ENCODE data around the gene BMERB1.

BMERB1 gene

GRCh38 chr16:15617901-15618300 lies 183.5 kb downstream of the BMERB1 start:
- ATAC-seq: no peak
- peaks cover 62% of the 10 kb centered on the region for H3K36me3 Mint-ChIP-seq

DNA sequence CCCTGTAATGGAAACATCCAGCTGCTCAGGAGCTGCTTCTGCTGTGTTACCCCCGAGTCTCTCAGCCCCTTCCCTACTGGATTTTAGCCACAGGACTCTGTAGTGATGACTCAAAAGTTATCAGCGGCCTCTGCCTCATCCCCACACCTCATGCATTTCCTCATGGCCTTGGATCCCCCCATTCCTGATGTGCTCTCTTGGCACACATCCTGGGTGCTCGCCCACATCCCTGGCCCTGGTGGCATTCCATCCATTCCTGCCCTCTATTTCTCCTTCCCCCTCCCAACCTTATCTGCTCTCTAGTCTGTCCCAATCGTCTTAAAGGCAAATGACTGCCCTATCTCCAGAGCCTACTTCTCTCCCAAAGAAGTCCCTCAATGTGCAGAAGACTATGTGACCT lies 184.0 kb downstream of the BMERB1 start:
- Mint-ChIP-seq H3K4me3 (no peak overlapping the region), H3K27ac (peak overlapping the region; percentile 50), H3K36me3 (peaks cover 59% of the 10 kb centered on the region), H3K4me1 (no peaks in the 10 kb centered on the region), H3K27me3 (no peaks in the 10 kb centered on the region), H3K9me3 (no peaks in the 10 kb centered on the region)
- no peak for ATAC-seq

More at GRCh38 chr16:15617901-15618300, 183.5 kb downstream of the BMERB1 start:
- no peaks in the 10 kb centered on the region for H3K9me3 Mint-ChIP-seq
- H3K27ac Mint-ChIP-seq: peak overlapping the region; percentile 50
- no peaks in the 10 kb centered on the region for H3K4me1 Mint-ChIP-seq
- H3K27me3 Mint-ChIP-seq: no peaks in the 10 kb centered on the region
- H3K4me3 Mint-ChIP-seq: no peak overlapping the region

DNA sequence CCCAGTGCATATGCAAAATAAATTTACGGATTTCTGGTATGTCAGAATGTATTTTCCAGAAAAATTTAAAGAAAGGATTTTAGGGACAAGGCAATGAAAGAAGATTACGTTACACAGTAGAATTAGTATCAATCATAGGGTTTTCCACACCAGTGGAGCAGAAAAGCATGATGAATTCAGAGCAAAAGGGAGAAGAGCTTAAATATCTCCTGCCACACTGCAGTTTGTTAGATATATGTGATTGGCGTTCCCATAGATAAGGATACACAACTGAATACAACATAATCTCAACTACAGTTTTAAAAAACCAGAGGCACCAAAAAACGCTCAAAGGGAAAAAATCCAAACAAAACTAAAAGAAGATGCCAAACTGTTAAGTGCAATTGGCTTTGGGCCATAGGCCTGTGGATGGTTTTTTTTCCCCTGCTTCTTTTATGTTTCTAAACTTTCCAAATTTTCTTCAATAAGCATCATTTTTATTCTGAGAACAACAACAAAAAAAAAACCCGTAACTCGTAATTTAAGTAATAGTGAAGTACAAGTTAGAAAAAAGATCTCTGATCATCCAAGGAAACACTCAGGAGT lies 186.3 kb downstream of the BMERB1 start:
- Mint-ChIP-seq H3K27ac (peak overlapping the region; percentile 50), H3K9me3 (no peaks in the 10 kb centered on the region), H3K27me3 (no peaks in the 10 kb centered on the region), H3K4me1 (no peaks in the 10 kb centered on the region), H3K36me3 (peaks cover 68% of the 10 kb centered on the region), H3K4me3 (no peak overlapping the region)
- ATAC-seq: no peak

- H3K36me3 Mint-ChIP-seq: peaks cover 66% of the 10 kb centered on the region
- H3K27ac Mint-ChIP-seq: peak overlapping the region; percentile 50
- no peak for ATAC-seq
- H3K9me3 Mint-ChIP-seq: no peaks in the 10 kb centered on the region
- no peak overlapping the region for H3K4me3 Mint-ChIP-seq
- H3K27me3 Mint-ChIP-seq: no peaks in the 10 kb centered on the region
- no peaks in the 10 kb centered on the region for H3K4me1 Mint-ChIP-seq
Measured at GRCh38 chr16:15621456-15621855, 187.1 kb downstream of the BMERB1 start.

- peaks cover 61% of the 10 kb centered on the region for H3K36me3 Mint-ChIP-seq
- H3K4me1 Mint-ChIP-seq: no peaks in the 10 kb centered on the region
- no peak overlapping the region for H3K27ac Mint-ChIP-seq
- H3K27me3 Mint-ChIP-seq: no peaks in the 10 kb centered on the region
- no peak for ATAC-seq
- H3K4me3 Mint-ChIP-seq: no peak overlapping the region
- no peaks in the 10 kb centered on the region for H3K9me3 Mint-ChIP-seq
Measured at GRCh38 chr16:15621889-15622288, 187.5 kb downstream of the BMERB1 start.

GRCh38 chr16:15631730-15632409 lies 197.5 kb downstream of the BMERB1 start:
- Mint-ChIP-seq H3K4me3 (peak overlapping the region; percentile 40), H3K27ac (peak overlapping the region; percentile 99), H3K36me3 (peaks cover 58% of the 10 kb centered on the region), H3K4me1 (peaks cover 68% of the 10 kb centered on the region), H3K9me3 (no peaks in the 10 kb centered on the region), H3K27me3 (no peaks in the 10 kb centered on the region)
- ATAC-seq: no peak

- no peaks in the 10 kb centered on the region for H3K27me3 Mint-ChIP-seq
- H3K4me3 Mint-ChIP-seq: peak overlapping the region; percentile 69
- H3K27ac Mint-ChIP-seq: peak overlapping the region; percentile 99
- ATAC-seq: no peak
- no peaks in the 10 kb centered on the region for H3K9me3 Mint-ChIP-seq
- H3K4me1 Mint-ChIP-seq: peaks cover 90% of the 10 kb centered on the region
- H3K36me3 Mint-ChIP-seq: peaks cover 62% of the 10 kb centered on the region
Measured at GRCh38 chr16:15635926-15636325, 201.5 kb downstream of the BMERB1 start.

GRCh38 chr16:15636392-15636873 lies 202.0 kb downstream of the BMERB1 start:
- Mint-ChIP-seq H3K9me3 (no peaks in the 10 kb centered on the region), H3K27ac (peak overlapping the region; percentile 99), H3K27me3 (no peaks in the 10 kb centered on the region), H3K4me1 (peaks cover 95% of the 10 kb centered on the region), H3K36me3 (peaks cover 60% of the 10 kb centered on the region), H3K4me3 (peak overlapping the region; percentile 69)
- ATAC-seq: peak; percentile 78
